T-helper 1 cell treated with Interleukin-12 subunit alpha and Interleukin-12 subunit beta and Interleukin-4 antibody, amounts not matched to agents 30 ng/mL and 1 ng/mL, for 36 hours (primary cell): ENCODE measurements around the gene SLC9A1. TPM values are rescaled to one million over a fixed set of nuclear protein-coding genes. Genes with fewer than 3 reads are reported as not detected.

Experiments
- intact Hi-C: fragments of 100-400 bp; cut with micrococcal nuclease; formaldehyde crosslinking; loops from one replicate; pipeline ENCODE4 v1.15.1; 2024
- total RNA-seq: library from RNA; stranded (reverse); gene quantifications from 2 replicates; pipeline ENCODE4 v1.2.3, GENCODE V29; 2022

The SLC9A1 gene
- total RNA-seq, 1 donor from 2014 or later, result 28.0 TPM

GRCh38 chr1:27152004-27152828 is 2.7 kb downstream of the SLC9A1 start:
- intact Hi-C loops, result no loop called here

GRCh38 chr1:27150641-27151040 is 4.3 kb downstream of the SLC9A1 start:
- intact Hi-C loops, result no loop called here

GRCh38 chr1:27150183-27150582 is 4.7 kb downstream of the SLC9A1 start:
- intact Hi-C loops, result no loop called here

- intact Hi-C loops, result no loop called here
These were observed 5.2 kb downstream of the SLC9A1 start for GRCh38 chr1:27149762-27150113.

GRCh38 chr1:27149084-27149761 is 5.7 kb downstream of the SLC9A1 start:
- intact Hi-C loops, result no loop called here

GRCh38 chr1:27148591-27148990 is 6.3 kb downstream of the SLC9A1 start:
- intact Hi-C loops, result no loop called here

GRCh38 chr1:27147842-27148518 is 6.9 kb downstream of the SLC9A1 start:
- intact Hi-C loops, result no loop called here

- intact Hi-C loops, result no loop called here
These were observed 9.0 kb downstream of the SLC9A1 start for GRCh38 chr1:27145934-27146354.

- intact Hi-C loops, result no loop called here
These were observed 9.8 kb downstream of the SLC9A1 start for GRCh38 chr1:27144920-27145661.

GRCh38 chr1:27144049-27144748 is 10.7 kb downstream of the SLC9A1 start:
- intact Hi-C loops, result no loop called here

GRCh38 chr1:27143401-27143800 is 11.5 kb downstream of the SLC9A1 start:
- intact Hi-C loops, result no loop called here

GRCh38 chr1:27142464-27142863 is 12.5 kb downstream of the SLC9A1 start:
- intact Hi-C loops, result no loop called here

- intact Hi-C loops, result no loop called here
These were observed 13.5 kb downstream of the SLC9A1 start for GRCh38 chr1:27141266-27142003.

- intact Hi-C loops, result no loop called here
These were observed 14.9 kb downstream of the SLC9A1 start for GRCh38 chr1:27139980-27140379.

- intact Hi-C loops, result no loop called here
These were observed 16.0 kb downstream of the SLC9A1 start for GRCh38 chr1:27138927-27139326.

GRCh38 chr1:27138368-27138767 is 16.6 kb downstream of the SLC9A1 start:
- intact Hi-C loops, result no loop called here

- intact Hi-C loops, result loop anchor here (1.0 kb wide), 4 partner anchors 18 to 255 kb away; partner anchors contain the start of genes GPR3, SLC9A1 and WDTC1
These were observed 17.3 kb downstream of the SLC9A1 start for GRCh38 chr1:27137544-27138075.

GRCh38 chr1:27136998-27137542 is 17.9 kb downstream of the SLC9A1 start:
- intact Hi-C loops, result loop anchor here (1.0 kb wide), 4 partner anchors 18 to 255 kb away; partner anchors contain the start of genes GPR3, SLC9A1 and WDTC1

- intact Hi-C loops, result no loop called here
These were observed 18.7 kb downstream of the SLC9A1 start for GRCh38 chr1:27136236-27136551.
